Sigmoid colon (tissue), 7 donors: Measurements from ENCODE around the gene TIMP3. TPM values are rescaled to one million over a fixed set of nuclear protein-coding genes. Genes with fewer than 3 reads are reported as not detected.
A peak's percentile ranks its signal among the peaks of the same experiment; 100 is the strongest.

Source experiments
- DNase-seq: peaks from one replicate; pipeline ENCODE4 v3.0.0-alpha.2; 2019
- H3K27ac ChIP-seq, 4 donors: fragments of 200-600 bp; sonication (generic); one replicate each; pipeline ENCODE4 v1.5.1; 2016 to 2019; ENCODE audit warnings: mild to moderate bottlenecking in 1 of 4
- H3K27me3 ChIP-seq, 3 donors: fragments of 200-600 bp; sonication (generic); one replicate each; pipeline ENCODE4 v1.5.1; 2019; ENCODE audit warnings: mild to moderate bottlenecking in 1 of 3
- H3K36me3 ChIP-seq, 4 donors: fragments of 200-600 bp; sonication (generic); one replicate each; pipeline ENCODE4 v1.5.1; 2016 to 2019
- H3K4me1 ChIP-seq, 4 donors: fragments of 200-600 bp; sonication (generic); one replicate each; pipeline ENCODE4 v1.5.1; 2017 to 2019
- H3K4me3 ChIP-seq, 4 donors: fragments of 200-600 bp; sonication (generic); one replicate each; pipeline ENCODE4 v1.5.1; 2017 to 2019; ENCODE audit warnings: mild to moderate bottlenecking in 2 of 4, moderate library complexity in 1 of 4
- H3K9me3 ChIP-seq, 4 donors: fragments of 200-600 bp in 3 of 4; sonication (generic) in 3 of 4; one replicate each; pipeline versions ENCODE4 v1.5.1 to v1.6.1; 2013 to 2019
- CTCF ChIP-seq, 4 experiments: fragments of 450-650 bp in 3 of 4; fragments of 200-600 bp in 1 of 4; IDR thresholded peaks; one replicate each; pipeline ENCODE4 v1.5.1; 2016 to 2019; ENCODE audit warnings: antibody characterized with exemption in 4 of 4, mild to moderate bottlenecking in 3 of 4, moderate library complexity in 2 of 4
- EP300 ChIP-seq, 4 donors: sonication (generic); formaldehyde crosslinking; IDR thresholded peaks; one replicate each; pipeline ENCODE4 v1.6.1; 2017; ENCODE audit warnings: antibody characterized with exemption in 4 of 4
- POLR2A ChIP-seq, 2 donors: fragments of 450-650 bp; IDR thresholded peaks; one replicate each; pipeline ENCODE4 v1.6.1; 2016; ENCODE audit warnings: antibody characterized with exemption in 2 of 2, mild to moderate bottlenecking in 2 of 2, moderate library complexity in 2 of 2
- POLR2AphosphoS5 ChIP-seq, 4 donors: sonication (generic); formaldehyde crosslinking; IDR thresholded peaks; one replicate each; pipeline ENCODE4 v1.6.1; 2017; ENCODE audit warnings: antibody characterized with exemption in 4 of 4
- WGBS, 2 donors: extraction: QIAGEN DNeasy Blood & Tissue Kit; methylation state at CpG; one replicate each; pipeline ENCODE4 v1.1.7; 2013; 5-methylcytosine and 5-hydroxymethylcytosine counted together
- intact Hi-C: fragments of 100-400 bp; cut with DNase I; formaldehyde crosslinking; loops from one replicate; pipeline ENCODE4 v1.15.1; 2023
- polyA plus RNA-seq, 3 donors: library from polyadenylated mRNA; stranded (reverse); fragments of 200-250 nt; gene quantifications; one replicate each; pipeline ENCODE4 v1.2.3, GENCODE V29; 2013
- total RNA-seq, 4 donors: library from RNA; depleted of rRNA; stranded (reverse); fragments of >200 nt; gene quantifications; one replicate each; pipeline ENCODE4 v1.1.0, GENCODE V29; 2016
- donor health status: healthy with polysubstance abuse.
- donor health status: Bipolar disorder and iron deficiency.
- donor health status: healthy.

The TIMP3 gene
- total and polyA plus RNA-seq, 7 donors, result 4.6 to 295 (median 120) TPM

GRCh38 chr22:32777987-32778386 is 23.5 kb upstream of the TIMP3 start:
- intact Hi-C loops, result no loop called here
- no peak for DNase-seq
- WGBS, 2 donors, result 81 to 88% methylated on average over 4 of the region's 4 CpGs

GRCh38 chr22:32780726-32781310 is 20.7 kb upstream of the TIMP3 start:
- Histone ChIP-seq H3K4me3 (no peak overlapping the region), H3K9me3 (no peaks in the 10 kb centered on the region), H3K27ac (peak overlapping the region in 2 of 4 donors; percentile 19 to 68), H3K27me3 (no peaks in the 10 kb centered on the region), H3K4me1 (peaks cover 0 to 5% (median 0%) of the 10 kb centered on the region in 4 donors), H3K36me3 (no peaks in the 10 kb centered on the region)
- intact Hi-C loops, result no loop called here
- TF ChIP-seq EP300 (IDR thresholded peaks at IDR 0.05) (no peak), POLR2AphosphoS5 (IDR thresholded peaks at IDR 0.05) (no peak), POLR2A (IDR thresholded peaks at IDR 0.05) (no peak), CTCF (IDR thresholded peaks at IDR 0.05) (no peak)
- 84 to 95% methylated on average over 2 of the region's 2 CpGs for WGBS, 2 donors
- no peak for DNase-seq

More at GRCh38 chr22:32777987-32778386, 23.5 kb upstream of the TIMP3 start:
- no peaks in the 10 kb centered on the region for H3K27me3 ChIP-seq
- H3K4me3 ChIP-seq, result no peak overlapping the region
- no peaks in the 10 kb centered on the region for H3K4me1 ChIP-seq
- TF ChIP-seq POLR2AphosphoS5 (IDR thresholded peaks at IDR 0.05), result no peak
- TF ChIP-seq EP300 (IDR thresholded peaks at IDR 0.05), result no peak
- TF ChIP-seq CTCF (IDR thresholded peaks at IDR 0.05), result no peak
- TF ChIP-seq POLR2A (IDR thresholded peaks at IDR 0.05), result no peak
- no peak overlapping the region for H3K27ac ChIP-seq
- H3K9me3 ChIP-seq, result peaks cover 0 to 2% (median 0%) of the 10 kb centered on the region in 4 donors
- no peaks in the 10 kb centered on the region for H3K36me3 ChIP-seq

- peaks cover 0 to 5% (median 0%) of the 10 kb centered on the region in 4 donors for H3K4me1 ChIP-seq
- H3K9me3 ChIP-seq, result no peaks in the 10 kb centered on the region
- no peak overlapping the region for H3K4me3 ChIP-seq
- H3K27ac ChIP-seq, result peak overlapping the region in 2 of 4 donors; percentile 19 to 68
- no peaks in the 10 kb centered on the region for H3K27me3 ChIP-seq
- WGBS, 2 donors, result 87 to 97% methylated on average over 1 of the region's 1 CpG
- intact Hi-C loops, result no loop called here
- peak in 1 of 4 donors; percentile 14 for TF ChIP-seq POLR2AphosphoS5 (IDR thresholded peaks at IDR 0.05)
- no peak for TF ChIP-seq CTCF (IDR thresholded peaks at IDR 0.05)
- no peak for TF ChIP-seq EP300 (IDR thresholded peaks at IDR 0.05)
- no peak for TF ChIP-seq POLR2A (IDR thresholded peaks at IDR 0.05)
- DNase-seq, result no peak
- H3K36me3 ChIP-seq, result no peaks in the 10 kb centered on the region
These were observed 19.8 kb upstream of the TIMP3 start for GRCh38 chr22:32781695-32782094.

GRCh38 chr22:32785321-32786026 is 16.0 kb upstream of the TIMP3 start:
- H3K27ac ChIP-seq, result no peak overlapping the region
- intact Hi-C loops, result no loop called here
- 82 to 83% methylated on average over 5 of the region's 5 CpGs for WGBS, 2 donors
- H3K27me3 ChIP-seq, result no peaks in the 10 kb centered on the region
- peaks cover 0 to 27% (median 21%) of the 10 kb centered on the region in 4 donors for H3K4me1 ChIP-seq
- no peaks in the 10 kb centered on the region for H3K9me3 ChIP-seq
- DNase-seq, result no peak
- TF ChIP-seq POLR2AphosphoS5 (IDR thresholded peaks at IDR 0.05) (no peak), POLR2A (IDR thresholded peaks at IDR 0.05) (no peak), CTCF (IDR thresholded peaks at IDR 0.05) (no peak), EP300 (IDR thresholded peaks at IDR 0.05) (no peak)
- no peak overlapping the region for H3K4me3 ChIP-seq
- H3K36me3 ChIP-seq, result no peaks in the 10 kb centered on the region
